EH (cell line): Measurements from ENCODE around the gene DNAJB2.
"Not testable (repeated sequence)": the region's sequence is repeated elsewhere in the genome, so short reads cannot be mapped to it uniquely, and the experiment has no call there.

ENCODE experiments used
- DNase-seq: peaks from one replicate; pipeline ENCODE4 v3.0.0-alpha.2; 2015; ENCODE audit warnings: low read depth

The DNAJB2 gene

GRCh38 chr2:219300022-219300421 lies 20.9 kb downstream of the DNAJB2 start:
- DNase-seq: no peak

- DNase-seq: no peak
These were observed 23.3 kb downstream of the DNAJB2 start for GRCh38 chr2:219302412-219302968.

GRCh38 chr2:219304223-219304622 lies 25.1 kb downstream of the DNAJB2 start:
- DNase-seq: no peak

- no peak for DNase-seq
These were observed 26.9 kb downstream of the DNAJB2 start for GRCh38 chr2:219306047-219306446.

- DNase-seq: peak; percentile 80
These were observed 29.3 kb downstream of the DNAJB2 start for GRCh38 chr2:219308142-219309101.

GRCh38 chr2:219309278-219309677 lies 30.1 kb downstream of the DNAJB2 start, which contains the start of gene PTPRN:
TSS of gene PTPRN (minus strand) at chr2:219309401. CDS start at chr2:219309332, 69 bp downstream.
- DNase-seq: peak; percentile 51

GRCh38 chr2:219312683-219313263 lies 33.6 kb downstream of the DNAJB2 start:
- DNase-seq: not testable (repeated sequence)

GRCh38 chr2:219314804-219315468 lies 35.8 kb downstream of the DNAJB2 start:
- peak; percentile 37 for DNase-seq

GRCh38 chr2:219323434-219323833 lies 44.3 kb downstream of the DNAJB2 start:
- no peak for DNase-seq

- no peak for DNase-seq
These were observed 46.0 kb downstream of the DNAJB2 start for GRCh38 chr2:219325136-219325535.

- no peak for DNase-seq
These were observed 46.6 kb downstream of the DNAJB2 start for GRCh38 chr2:219325657-219326315.

GRCh38 chr2:219327719-219328118 lies 48.6 kb downstream of the DNAJB2 start:
- no peak for DNase-seq

GRCh38 chr2:219331560-219332213 lies 52.5 kb downstream of the DNAJB2 start:
- DNase-seq: peak; percentile 51

GRCh38 chr2:219332542-219332941 lies 53.4 kb downstream of the DNAJB2 start, which contains the start of gene RESP18:
TSS of gene RESP18 (minus strand) at chr2:219332744.
- no peak for DNase-seq

- no peak for DNase-seq
These were observed 54.9 kb downstream of the DNAJB2 start for GRCh38 chr2:219334076-219334475.

- DNase-seq: no peak
These were observed 56.2 kb downstream of the DNAJB2 start for GRCh38 chr2:219335373-219335786.
